OCI-LY7 (cell line): ENCODE data around the gene CAMK1. TPM values are rescaled to one million over a fixed set of nuclear protein-coding genes. Genes with fewer than 3 reads are reported as not detected.

Experiments used
- BruUV-seq: library from RNA; stranded (reverse); fragments of 400-500 nt; replicated peaks from 2 replicates; lab custom pipeline; 2021; lab: Mats Ljungman, UMichigan
- CTCF ChIA-PET: fragments of 300-600 bp; sonication (Branson Sonifier 250); formaldehyde crosslinking; loops from one replicate; lab custom pipeline; 2022; ENCODE audit warnings: antibody characterized with exemption; ENCODE audit not compliant: unreplicated experiment; lab: Charles Lee
- POLR2A ChIA-PET: fragments of 300-600 bp; sonication (Branson Sonifier 250); formaldehyde crosslinking; loops from one replicate; lab custom pipeline; 2022; ENCODE audit warnings: antibody characterized with exemption; lab: Charles Lee
- DNase-seq: peaks from one replicate; pipeline ENCODE4 v3.0.0-alpha.2; 2015; ENCODE audit warnings: low spot score
- H2AFZ ChIP-seq: fragments of 200-600 bp; sonication (generic), shearing (Covaris generic); 2 replicates; pipeline ENCODE4 v1.6.1; 2014; ENCODE audit warnings: mild to moderate bottlenecking, antibody characterized with exemption, low read length, moderate library complexity
- H3K27ac ChIP-seq: fragments of 200-600 bp; sonication (generic); 2 replicates; pipeline ENCODE4 v1.5.1; 2014; ENCODE audit warnings: mixed run types, low read depth, mild to moderate bottlenecking, moderate library complexity, low read length, inconsistent platforms; ENCODE audit not compliant: poor library complexity, severe bottlenecking
- H3K36me3 ChIP-seq: fragments of 200-600 bp; sonication (generic); 2 replicates; pipeline ENCODE4 v1.6.1; 2014; ENCODE audit warnings: mild to moderate bottlenecking, antibody characterized with exemption, low read length, moderate library complexity, mixed read lengths; ENCODE audit not compliant: insufficient read depth
- H3K4me1 ChIP-seq: fragments of 200-600 bp; sonication (generic); 2 replicates; pipeline ENCODE4 v1.5.1; 2014; ENCODE audit warnings: mild to moderate bottlenecking, low read length; ENCODE audit not compliant: insufficient read depth, poor library complexity, severe bottlenecking
- H3K4me2 ChIP-seq: fragments of 200-600 bp; sonication (generic); 2 replicates; pipeline ENCODE4 v1.6.1; 2014; ENCODE audit warnings: mild to moderate bottlenecking, low read length
- H3K4me3 ChIP-seq: fragments of 200-600 bp; sonication (generic); 2 replicates; pipeline ENCODE4 v1.5.1; 2014; ENCODE audit warnings: mild to moderate bottlenecking, low read depth, low read length; ENCODE audit not compliant: poor library complexity, severe bottlenecking
- H3K79me2 ChIP-seq: fragments of 200-600 bp; sonication (generic); 2 replicates; pipeline ENCODE4 v1.6.1; 2016; ENCODE audit warnings: low read depth, mild to moderate bottlenecking, low read length, moderate library complexity, mixed read lengths; ENCODE audit not compliant: insufficient read depth
- H3K9me2 ChIP-seq: fragments of 200-600 bp; sonication (generic); 2 replicates; pipeline ENCODE4 v1.6.1; 2016; ENCODE audit warnings: mild to moderate bottlenecking, low read length, mixed read lengths; ENCODE audit not compliant: insufficient read depth
- H3K9me3 ChIP-seq: fragments of 200-600 bp; sonication (generic); 2 replicates; pipeline ENCODE4 v1.6.1; 2014; ENCODE audit warnings: mild to moderate bottlenecking, mixed run types, low read length, mixed read lengths
- H4K20me1 ChIP-seq: fragments of 200-600 bp; sonication (generic); 2 replicates; pipeline ENCODE4 v1.6.1; 2014; ENCODE audit warnings: mild to moderate bottlenecking, antibody characterized with exemption, low read length, moderate library complexity, mixed read lengths; ENCODE audit not compliant: insufficient read depth
- EZH2phosphoT487 ChIP-seq: fragments of 200-600 bp; sonication (generic); IDR thresholded peaks from 2 replicates; pipeline ENCODE4 v1.6.1; 2018; ENCODE audit warnings: low read depth, borderline replicate concordance, mild to moderate bottlenecking, mixed run types, antibody characterized with exemption, low read length, moderate library complexity, mixed read lengths
- intact Hi-C: fragments of 100-400 bp; cut with micrococcal nuclease; formaldehyde crosslinking; loops from one replicate; pipeline ENCODE4 v1.10.0; 2022; ENCODE audit not compliant: unreplicated experiment
- total RNA-seq, 2 experiments: library from RNA; depleted of rRNA in 1 of 2; stranded (reverse); fragments of >200 nt in 1 of 2; shearing (Covaris generic) in 1 of 2; gene quantifications; 2 replicates each; pipeline ENCODE4 v1.2.3, GENCODE V29; 2014 to 2022
- TF ChIP-seq, protein P1 (sequence below): fragments of 200-600 bp; sonication (generic); conservative IDR thresholded peaks from 2 replicates; pipeline ENCODE4 v1.5.1; 2014; ENCODE audit warnings: mild to moderate bottlenecking, antibody characterized with exemption, low read length, moderate library complexity, mixed read lengths

The CAMK1 gene
- total RNA-seq, 2 experiments from 2014 or later, result not detected

DNA sequence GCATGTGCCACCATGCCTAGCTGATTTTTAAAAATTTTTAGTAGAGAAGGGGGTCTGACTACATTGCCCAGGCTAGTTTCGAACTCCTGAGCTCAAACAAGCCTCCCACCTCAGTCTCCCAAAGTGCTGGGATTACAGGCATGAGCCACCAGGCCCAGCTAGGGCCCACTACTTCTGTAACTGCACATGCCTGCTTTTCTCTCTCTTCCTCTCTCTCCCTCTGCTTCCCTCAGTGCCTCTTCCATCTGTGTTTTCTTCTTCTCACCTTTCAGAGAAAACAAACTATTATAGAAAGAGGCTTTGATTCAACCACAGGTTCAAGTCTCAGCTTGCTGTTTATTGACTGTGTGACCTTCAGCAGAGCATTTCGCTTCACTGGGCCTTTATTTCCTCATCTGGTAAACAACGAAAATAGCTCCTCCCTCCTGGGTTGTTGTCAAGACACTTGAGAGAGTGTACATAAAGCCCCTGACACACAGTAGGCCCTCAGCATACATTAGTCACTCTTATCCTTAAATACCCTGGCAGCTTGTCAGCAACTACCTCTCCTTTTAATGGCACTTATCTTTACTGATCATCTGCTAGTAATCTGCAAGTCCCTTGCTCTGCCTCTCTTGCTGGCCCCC is 12.3 kb upstream of the CAMK1 start:
- H3K27ac ChIP-seq, result peak overlapping the region; percentile 84
- H3K36me3 ChIP-seq, result peaks cover 56% of the 10 kb centered on the region
- peaks cover 52% of the 10 kb centered on the region for H3K4me1 ChIP-seq
- CTCF ChIA-PET, result no interaction called here
- DNase-seq, result peak; percentile 23
- H3K4me2 ChIP-seq, result peak overlapping the region; percentile 57
- H3K4me3 ChIP-seq, result no peak overlapping the region
- H3K9me3 ChIP-seq, result no peaks in the 10 kb centered on the region
- H4K20me1 ChIP-seq, result no peaks in the 10 kb centered on the region
- POLR2A ChIA-PET, result interaction anchor here (0.5 to 2.1 kb wide), 8 partner anchors 9 to 296 kb away, joined by 3 to 8 read pairs (median 3); partner anchors contain the start of genes ARPC4 and TADA3
- TSS peak; percentile 20 for BruUV-seq
- H3K79me2 ChIP-seq, result no peaks in the 10 kb centered on the region
- intact Hi-C loops, result no loop called here
- H2AFZ ChIP-seq, result no peak overlapping the region
- TF ChIP-seq EZH2phosphoT487, result no peak
- TF ChIP-seq, protein P1, sequence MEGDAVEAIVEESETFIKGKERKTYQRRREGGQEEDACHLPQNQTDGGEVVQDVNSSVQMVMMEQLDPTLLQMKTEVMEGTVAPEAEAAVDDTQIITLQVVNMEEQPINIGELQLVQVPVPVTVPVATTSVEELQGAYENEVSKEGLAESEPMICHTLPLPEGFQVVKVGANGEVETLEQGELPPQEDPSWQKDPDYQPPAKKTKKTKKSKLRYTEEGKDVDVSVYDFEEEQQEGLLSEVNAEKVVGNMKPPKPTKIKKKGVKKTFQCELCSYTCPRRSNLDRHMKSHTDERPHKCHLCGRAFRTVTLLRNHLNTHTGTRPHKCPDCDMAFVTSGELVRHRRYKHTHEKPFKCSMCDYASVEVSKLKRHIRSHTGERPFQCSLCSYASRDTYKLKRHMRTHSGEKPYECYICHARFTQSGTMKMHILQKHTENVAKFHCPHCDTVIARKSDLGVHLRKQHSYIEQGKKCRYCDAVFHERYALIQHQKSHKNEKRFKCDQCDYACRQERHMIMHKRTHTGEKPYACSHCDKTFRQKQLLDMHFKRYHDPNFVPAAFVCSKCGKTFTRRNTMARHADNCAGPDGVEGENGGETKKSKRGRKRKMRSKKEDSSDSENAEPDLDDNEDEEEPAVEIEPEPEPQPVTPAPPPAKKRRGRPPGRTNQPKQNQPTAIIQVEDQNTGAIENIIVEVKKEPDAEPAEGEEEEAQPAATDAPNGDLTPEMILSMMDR, result no peak
- H3K9me2 ChIP-seq, result no peaks in the 10 kb centered on the region

- H3K27ac ChIP-seq, result peak overlapping the region; percentile 84
- H3K4me2 ChIP-seq, result peak overlapping the region; percentile 57
- H4K20me1 ChIP-seq, result no peaks in the 10 kb centered on the region
- BruUV-seq, result no TSS peak
- intact Hi-C loops, result no loop called here
- TF ChIP-seq EZH2phosphoT487, result no peak
- TF ChIP-seq, protein P1, result no peak
- H3K9me2 ChIP-seq, result no peaks in the 10 kb centered on the region
- no peaks in the 10 kb centered on the region for H3K9me3 ChIP-seq
- H3K4me3 ChIP-seq, result no peak overlapping the region
- peaks cover 52% of the 10 kb centered on the region for H3K4me1 ChIP-seq
- DNase-seq, result peak; percentile 35
- no peak overlapping the region for H2AFZ ChIP-seq
- POLR2A ChIA-PET, result interaction anchor here (0.5 to 2.1 kb wide), 11 partner anchors 8 to 819 kb away, joined by 3 to 8 read pairs (median 3); partner anchors contain the start of genes ARPC4, RAD18 and TADA3
- CTCF ChIA-PET, result no interaction called here
- H3K36me3 ChIP-seq, result peaks cover 51% of the 10 kb centered on the region
- no peaks in the 10 kb centered on the region for H3K79me2 ChIP-seq
Measured at GRCh38 chr3:9781551-9781950, 11.8 kb upstream of the CAMK1 start.

DNA sequence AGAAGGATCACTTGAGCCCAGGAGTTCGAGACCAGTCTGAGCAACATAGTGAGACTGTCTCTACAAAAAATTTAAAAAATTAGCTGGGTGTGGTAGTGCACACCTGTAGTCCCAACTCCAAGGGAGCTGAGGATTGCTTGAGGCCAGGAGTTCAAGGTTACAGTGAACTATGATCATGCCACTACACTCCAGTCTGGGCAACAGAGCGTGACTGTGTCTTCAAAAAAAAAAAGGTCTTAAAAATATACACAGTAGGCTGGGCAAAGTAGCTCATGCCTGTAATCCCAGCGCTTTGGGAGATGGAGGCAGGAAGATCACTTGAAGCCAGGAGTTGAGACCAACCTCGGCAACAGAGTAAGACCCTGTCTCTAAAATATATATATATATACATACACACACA is 11.2 kb upstream of the CAMK1 start:
- H2AFZ ChIP-seq, result peak overlapping the region; percentile 33; the same call in 1 of the 2 replicates
- H3K9me2 ChIP-seq, result no peaks in the 10 kb centered on the region
- no peaks in the 10 kb centered on the region for H3K79me2 ChIP-seq
- H3K36me3 ChIP-seq, result peaks cover 44% of the 10 kb centered on the region
- POLR2A ChIA-PET, result interaction anchor here (0.6 to 2.1 kb wide), 8 partner anchors 9 to 818 kb away, joined by 3 to 8 read pairs (median 4); partner anchors contain the start of genes ARPC4, RAD18 and TADA3
- peaks cover 52% of the 10 kb centered on the region for H3K4me1 ChIP-seq
- peak overlapping the region; percentile 33 for H3K4me3 ChIP-seq
- no peaks in the 10 kb centered on the region for H3K9me3 ChIP-seq
- intact Hi-C loops, result loop anchor here (1.0 kb wide), 1 partner anchor 29 kb away; no protein-coding TSS in a partner anchor
- peak; percentile 22 for DNase-seq
- TF ChIP-seq, protein P1, result no peak
- TF ChIP-seq EZH2phosphoT487, result no peak
- no peaks in the 10 kb centered on the region for H4K20me1 ChIP-seq
- peak overlapping the region; percentile 57 for H3K4me2 ChIP-seq
- CTCF ChIA-PET, result interaction anchor here (1.6 kb wide), 1 partner anchor 9 kb away, joined by 5 read pairs; no protein-coding TSS in a partner anchor
- H3K27ac ChIP-seq, result peak overlapping the region; percentile 84
- BruUV-seq, result no TSS peak
